Smooth muscle cell (in vitro differentiated cells): ENCODE data around the gene DGKZ. TPM values are rescaled to one million over a fixed set of nuclear protein-coding genes. Genes with fewer than 3 reads are reported as not detected.

Experiments
- DNase-seq: peaks from one replicate; lab custom pipeline; 2025; ENCODE audit not compliant: unreplicated experiment; lab: John Stamatoyannopoulos, UW
- H2AFZ ChIP-seq: fragments of 200-600 bp; sonication (generic); 2 replicates; pipeline ENCODE4 v1.6.0; 2016; ENCODE audit warnings: antibody characterized with exemption, low read depth, mild to moderate bottlenecking
- H3F3A ChIP-seq: fragments of 200-600 bp; sonication (generic); 2 replicates; pipeline ENCODE4 v1.6.0; 2017; ENCODE audit warnings: antibody characterized with exemption, low read depth
- H3K27ac ChIP-seq: fragments of 200-600 bp; sonication (generic); 2 replicates; pipeline ENCODE4 v1.5.1; 2016; ENCODE audit warnings: low read depth, mild to moderate bottlenecking
- H3K27me3 ChIP-seq: fragments of 200-600 bp; sonication (generic); 2 replicates; pipeline ENCODE4 v1.6.1; 2016; ENCODE audit warnings: low read depth, mild to moderate bottlenecking
- H3K36me3 ChIP-seq: fragments of 200-600 bp; sonication (generic); 2 replicates; pipeline ENCODE4 v1.5.1; 2016; ENCODE audit warnings: low read depth
- H3K4me1 ChIP-seq: fragments of 200-600 bp; sonication (generic); 2 replicates; pipeline ENCODE4 v1.5.1; 2016; ENCODE audit warnings: low read depth
- H3K4me2 ChIP-seq: fragments of 200-600 bp; sonication (generic); 2 replicates; pipeline ENCODE4 v1.6.0; 2016; ENCODE audit warnings: mild to moderate bottlenecking
- H3K4me3 ChIP-seq: fragments of 200-600 bp; sonication (generic); 2 replicates; pipeline ENCODE4 v1.5.1; 2016; ENCODE audit warnings: mild to moderate bottlenecking
- H3K79me2 ChIP-seq: fragments of 200-600 bp; sonication (generic); 2 replicates; pipeline ENCODE4 v1.6.0; 2016; ENCODE audit warnings: low read depth, mild to moderate bottlenecking
- H3K9ac ChIP-seq: fragments of 200-600 bp; sonication (generic); 2 replicates; pipeline ENCODE4 v1.6.0; 2016; ENCODE audit warnings: low read depth
- H3K9me3 ChIP-seq: fragments of 200-600 bp; sonication (generic); replicated peaks from 2 replicates; pipeline ENCODE4 v1.5.1; 2016; ENCODE audit warnings: low read depth
- H4K20me1 ChIP-seq: fragments of 200-600 bp; sonication (generic); 2 replicates; pipeline ENCODE4 v1.6.0; 2016; ENCODE audit warnings: low read depth
- CTCF ChIP-seq: fragments of 200-600 bp; sonication (generic); IDR thresholded peaks from 2 replicates; pipeline ENCODE4 v1.5.1; 2017; ENCODE audit warnings: borderline replicate concordance, mild to moderate bottlenecking, antibody characterized with exemption; ENCODE audit not compliant: insufficient read depth, poor library complexity, severe bottlenecking
- WGBS: methylation state at CpG from one replicate; pipeline ENCODE4 v1.1.7; 2016; ENCODE audit warnings: low lambda C conversion rate; 5-methylcytosine and 5-hydroxymethylcytosine counted together
- polyA plus RNA-seq: library from polyadenylated mRNA; unstranded; fragments of >200 nt; fragmentation: Nextera tagmentation; extraction: Ambion mirVana; gene quantifications from 2 replicates; pipeline ENCODE4 v1.2.1, GENCODE V29; 2016
- total RNA-seq: library from RNA; depleted of rRNA; stranded (reverse); fragments of >200 nt; gene quantifications from 2 replicates; pipeline ENCODE4 v1.2.3, GENCODE V29; 2014

Gene DGKZ
- total RNA-seq, result 32.2 and 42.1 TPM in 2 replicates
- 30.7 and 52.0 TPM in 2 replicates for polyA plus RNA-seq

- Histone ChIP-seq H3K27ac (no peak within 1 kb of the TSS), H3K27me3 (no peaks in the 10 kb centered on the region), H3K9ac (peak within 1 kb of the TSS; percentile 71), H3K4me1 (peaks cover 9% of the 10 kb centered on the region), H3K36me3 (no peaks in the 10 kb centered on the region), H3F3A (peaks cover 2% of the 10 kb centered on the region), H4K20me1 (peaks cover 36% of the 10 kb centered on the region), H3K4me3 (peak within 1 kb of the TSS; percentile 86), H2AFZ (no peak within 1 kb of the TSS), H3K9me3 (no peaks in the 10 kb centered on the region), H3K79me2 (peaks cover 39% of the 10 kb centered on the region), H3K4me2 (peak within 1 kb of the TSS; percentile 96)
- WGBS, result 11% methylated on average over 44 of the region's 80 CpGs
- TF ChIP-seq CTCF, result peak; percentile 65
- peak; percentile 64 for DNase-seq
These were observed at the start of gene DGKZ for GRCh38 chr11:46346886-46347636. DGKZ (plus strand) TSS chr11:46347463; CDS start chr11:46347660, 197 bp downstream.

GRCh38 chr11:46298699-46299433 lies 48.4 kb upstream of the DGKZ start:
- Histone ChIP-seq H3K4me2 (peak overlapping the region; percentile 69), H3K27me3 (no peaks in the 10 kb centered on the region), H3K9me3 (no peaks in the 10 kb centered on the region), H3K9ac (peak overlapping the region; percentile 26), H2AFZ (no peak overlapping the region), H3F3A (peaks cover 40% of the 10 kb centered on the region), H3K79me2 (peaks cover 72% of the 10 kb centered on the region), H3K4me3 (no peak overlapping the region), H3K27ac (peak overlapping the region; percentile 98), H3K4me1 (peaks cover 32% of the 10 kb centered on the region), H3K36me3 (no peaks in the 10 kb centered on the region), H4K20me1 (peaks cover 60% of the 10 kb centered on the region)
- TF ChIP-seq CTCF, result no peak
- no peak for DNase-seq
- 43% methylated on average over 8 of the region's 8 CpGs for WGBS

- no peak overlapping the region for H3K9ac ChIP-seq
- DNase-seq, result no peak
- peaks cover 35% of the 10 kb centered on the region for H3F3A ChIP-seq
- no peak overlapping the region for H2AFZ ChIP-seq
- H3K27ac ChIP-seq, result peak overlapping the region; percentile 98
- peaks cover 26% of the 10 kb centered on the region for H3K4me1 ChIP-seq
- no peak overlapping the region for H3K4me3 ChIP-seq
- no peak for TF ChIP-seq CTCF
- H3K9me3 ChIP-seq, result no peaks in the 10 kb centered on the region
- peaks cover 67% of the 10 kb centered on the region for H4K20me1 ChIP-seq
- H3K4me2 ChIP-seq, result peak overlapping the region; percentile 58
- H3K27me3 ChIP-seq, result no peaks in the 10 kb centered on the region
- 60% methylated on average over 5 of the region's 5 CpGs for WGBS
- H3K36me3 ChIP-seq, result no peaks in the 10 kb centered on the region
- H3K79me2 ChIP-seq, result peaks cover 78% of the 10 kb centered on the region
These were observed 47.8 kb upstream of the DGKZ start for GRCh38 chr11:46299451-46299961.
